GM21723 (cell line): ENCODE measurements around the gene TDRKH.
"Not testable (repeated sequence)": the region's sequence is repeated elsewhere in the genome, so short reads cannot be mapped to it uniquely, and the experiment has no call there.

Experiments used
- ATAC-seq: cut with Tn5 transposase; IDR thresholded peaks from one replicate; pipeline ENCODE4 v1.9.1; 2021; ENCODE audit warnings: mild to moderate bottlenecking, moderate library complexity; ENCODE audit not compliant: unreplicated experiment

The TDRKH gene

DNA sequence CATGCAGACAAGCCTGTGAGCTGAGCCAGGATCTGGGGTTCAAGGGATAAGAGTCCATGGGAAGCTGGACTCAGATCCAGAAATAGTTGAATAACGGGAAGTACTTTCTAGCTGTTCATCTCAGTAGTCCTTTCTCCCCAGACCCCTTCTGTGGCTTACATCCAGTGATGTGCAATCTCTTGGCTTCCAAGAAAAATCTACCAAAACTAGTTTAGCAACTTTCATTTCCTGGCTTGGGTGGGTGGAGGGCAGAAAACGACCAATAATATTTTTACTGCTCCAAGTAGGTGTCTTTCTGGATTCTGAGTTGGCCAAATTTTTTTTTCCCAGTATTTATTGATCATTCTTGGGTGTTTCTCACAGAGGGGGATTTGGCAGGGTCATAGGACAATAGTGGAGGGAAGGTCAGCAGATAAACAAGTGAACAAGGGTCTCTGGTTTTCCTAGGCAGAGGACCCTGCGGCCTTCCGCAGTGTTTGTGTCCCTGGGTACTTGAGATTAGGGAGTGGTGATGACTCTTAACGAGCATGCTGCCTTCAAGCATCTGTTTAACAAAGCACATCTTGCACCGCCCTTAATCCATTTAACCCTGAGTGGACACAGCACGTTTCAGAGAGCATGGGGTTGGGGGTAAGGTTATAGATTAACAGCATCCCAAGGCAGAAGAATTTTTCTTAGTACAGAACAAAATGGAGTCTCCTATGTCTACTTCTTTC lies 21.8 kb downstream of the TDRKH start:
- not testable (repeated sequence) for ATAC-seq

DNA sequence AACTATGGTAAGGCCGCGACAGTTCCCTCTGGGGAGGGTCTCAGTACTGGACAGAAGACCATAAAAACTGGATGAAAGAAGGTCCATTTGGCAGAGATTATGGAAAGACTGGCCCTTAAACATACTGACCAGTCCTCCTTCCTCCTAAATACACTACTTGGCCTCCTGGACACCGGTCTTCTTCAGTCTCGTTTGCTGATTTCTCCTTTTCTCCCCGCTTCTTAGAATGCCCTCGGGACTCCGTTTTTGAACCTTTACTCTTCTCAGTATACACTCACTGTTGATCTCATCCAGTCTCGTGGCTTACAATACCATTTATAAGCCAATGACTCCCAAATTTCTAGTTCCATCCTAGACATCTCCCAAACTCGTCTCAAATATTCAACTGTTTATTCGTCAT lies 26.3 kb downstream of the TDRKH start:
- no peak for ATAC-seq

DNA sequence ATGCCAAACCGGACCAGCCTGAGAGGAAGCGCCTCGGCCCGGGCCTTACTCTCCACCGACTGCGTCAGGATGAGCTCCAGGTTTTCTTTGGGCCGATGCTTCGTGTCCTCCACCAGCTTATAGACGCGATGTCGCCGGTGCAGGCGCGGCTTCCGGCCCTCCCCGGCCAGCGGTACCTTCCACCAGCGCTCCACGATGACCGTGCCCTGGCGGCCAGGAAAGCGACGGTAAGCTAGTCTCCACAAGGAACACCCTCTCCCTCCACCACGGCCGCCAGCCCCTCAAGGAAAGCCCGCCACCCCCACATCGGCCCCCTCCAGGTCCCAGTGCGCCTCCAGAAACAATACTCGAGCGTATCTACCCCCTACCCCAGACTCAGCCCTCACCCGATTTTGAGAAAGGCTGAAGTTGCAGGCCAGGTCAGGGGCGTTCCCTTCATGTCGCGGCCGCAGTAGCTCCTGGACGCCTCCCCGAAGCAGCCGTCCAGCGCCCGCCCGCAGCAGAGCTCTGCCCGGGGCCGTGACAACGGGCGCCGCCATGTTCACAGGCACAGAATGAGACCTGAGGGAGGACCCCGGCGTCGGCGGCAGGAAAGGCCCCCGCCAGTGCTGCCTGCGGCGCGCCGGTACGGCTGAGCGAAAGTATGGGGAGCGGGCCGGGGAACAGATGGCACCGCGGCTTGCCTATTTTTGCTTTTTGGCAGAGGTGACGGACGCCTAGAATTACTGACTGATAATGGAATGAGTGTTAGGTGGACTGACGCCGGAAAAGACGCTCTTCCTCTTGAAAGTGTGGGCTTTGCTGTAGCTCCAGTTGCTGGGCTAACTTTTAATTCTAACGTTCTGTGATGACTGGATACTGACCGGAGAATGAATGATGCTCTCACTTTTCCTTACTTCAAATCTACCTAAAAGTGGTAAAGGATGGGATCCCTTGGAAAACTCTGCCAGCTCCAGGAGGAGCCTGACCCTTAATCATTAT lies 27.1 kb downstream of the TDRKH start, which contains the start of gene MRPL9:
MRPL9 (minus strand) TSS at position 556 of the 981 bp plus-strand sequence; CDS start at position 539, 17 bp downstream.
- peak; percentile 87 for ATAC-seq

DNA sequence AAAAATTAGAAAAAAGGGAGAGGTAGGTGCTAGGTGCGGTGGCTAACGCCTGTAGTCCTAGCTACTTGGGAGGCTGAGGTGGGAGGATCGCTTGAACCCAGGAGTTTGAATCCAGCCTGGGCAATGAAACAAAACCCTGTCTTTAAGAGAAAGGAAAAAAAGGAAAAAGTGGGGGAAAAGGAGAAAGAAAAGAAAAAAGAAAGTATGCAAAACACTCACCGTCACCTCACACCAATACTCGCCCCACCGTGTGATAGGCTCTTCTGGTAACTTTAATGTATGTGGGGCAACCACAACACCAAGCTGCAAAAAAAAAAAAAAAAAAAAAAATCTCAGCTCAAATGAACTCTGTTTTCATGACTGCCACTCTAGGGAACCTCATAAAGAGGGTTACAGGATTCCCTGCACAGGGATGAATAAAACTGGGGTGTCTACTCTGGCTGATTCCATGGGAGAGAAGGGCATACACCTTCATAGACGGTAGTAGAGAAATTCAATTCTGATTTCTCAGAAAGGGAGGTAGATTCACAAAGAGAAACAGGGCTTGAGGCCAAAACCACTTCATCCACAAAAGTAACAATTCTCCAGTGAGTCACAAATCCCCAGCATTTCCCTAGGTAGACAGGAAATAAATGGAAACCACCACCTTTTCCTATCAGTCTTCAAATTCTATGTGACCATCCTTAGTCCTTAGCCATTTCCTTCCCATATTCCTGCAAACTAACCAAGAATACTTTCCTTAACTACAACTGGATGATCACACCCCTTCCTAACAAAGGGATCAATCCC lies 29.5 kb downstream of the TDRKH start:
- no peak for ATAC-seq

DNA sequence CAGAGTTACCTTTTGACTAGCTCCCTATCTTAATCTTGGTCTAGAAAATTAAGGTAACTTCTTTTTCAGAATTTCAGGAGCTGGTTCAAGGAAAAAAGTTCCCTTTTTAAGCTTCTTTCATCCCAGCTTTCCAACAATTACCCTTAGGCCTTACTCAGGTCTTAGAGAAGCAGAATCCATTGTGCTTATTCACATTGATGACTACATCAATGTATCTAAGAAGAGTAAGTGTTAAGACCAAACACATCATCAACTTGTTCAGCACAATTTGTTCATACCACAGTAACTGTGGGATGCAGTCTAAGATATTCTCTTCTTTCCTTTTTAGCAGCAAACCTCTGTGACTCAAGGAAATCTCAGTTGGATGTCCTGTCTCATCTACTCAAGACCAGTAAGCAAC lies 31.1 kb downstream of the TDRKH start:
- ATAC-seq: no peak

DNA sequence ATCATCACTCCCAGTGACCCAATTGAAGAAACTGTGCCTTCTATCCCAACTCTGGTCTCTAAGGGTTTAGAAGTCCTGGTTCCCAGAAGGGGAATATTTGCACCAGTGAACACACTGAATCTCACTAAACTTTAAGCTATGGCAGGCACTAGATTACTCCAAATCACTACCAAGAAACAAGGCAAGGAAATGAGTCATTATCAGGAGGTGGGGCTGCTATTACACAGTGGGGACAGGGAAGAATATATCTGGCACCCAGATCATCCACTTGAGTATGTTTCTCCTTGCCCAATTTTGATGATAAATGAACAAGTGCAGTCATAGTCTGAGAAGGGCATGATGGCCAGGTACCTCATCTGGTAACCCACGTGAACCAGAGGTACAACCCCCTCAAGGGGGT lies 34.0 kb downstream of the TDRKH start:
- no peak for ATAC-seq

DNA sequence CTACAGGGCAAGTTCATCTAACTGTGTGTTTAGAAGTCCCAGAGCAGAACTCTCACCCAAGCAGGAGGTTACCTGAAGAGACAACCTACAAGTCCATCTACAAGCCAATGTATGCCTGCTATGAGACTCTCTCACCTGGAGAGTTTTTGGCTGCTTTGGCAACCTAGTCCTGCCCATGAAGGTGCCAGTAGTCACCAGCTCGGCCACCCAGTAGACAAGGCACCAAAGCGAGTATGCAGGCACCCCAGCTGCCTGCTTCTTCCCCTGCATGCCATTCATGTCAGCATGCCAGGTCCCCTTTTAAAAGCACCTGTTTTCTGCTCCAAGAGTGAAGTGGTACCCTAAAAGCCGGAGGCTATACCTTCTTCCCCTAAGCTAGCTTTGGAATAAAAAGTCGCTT lies 48.8 kb downstream of the TDRKH start:
- no peak for ATAC-seq

DNA sequence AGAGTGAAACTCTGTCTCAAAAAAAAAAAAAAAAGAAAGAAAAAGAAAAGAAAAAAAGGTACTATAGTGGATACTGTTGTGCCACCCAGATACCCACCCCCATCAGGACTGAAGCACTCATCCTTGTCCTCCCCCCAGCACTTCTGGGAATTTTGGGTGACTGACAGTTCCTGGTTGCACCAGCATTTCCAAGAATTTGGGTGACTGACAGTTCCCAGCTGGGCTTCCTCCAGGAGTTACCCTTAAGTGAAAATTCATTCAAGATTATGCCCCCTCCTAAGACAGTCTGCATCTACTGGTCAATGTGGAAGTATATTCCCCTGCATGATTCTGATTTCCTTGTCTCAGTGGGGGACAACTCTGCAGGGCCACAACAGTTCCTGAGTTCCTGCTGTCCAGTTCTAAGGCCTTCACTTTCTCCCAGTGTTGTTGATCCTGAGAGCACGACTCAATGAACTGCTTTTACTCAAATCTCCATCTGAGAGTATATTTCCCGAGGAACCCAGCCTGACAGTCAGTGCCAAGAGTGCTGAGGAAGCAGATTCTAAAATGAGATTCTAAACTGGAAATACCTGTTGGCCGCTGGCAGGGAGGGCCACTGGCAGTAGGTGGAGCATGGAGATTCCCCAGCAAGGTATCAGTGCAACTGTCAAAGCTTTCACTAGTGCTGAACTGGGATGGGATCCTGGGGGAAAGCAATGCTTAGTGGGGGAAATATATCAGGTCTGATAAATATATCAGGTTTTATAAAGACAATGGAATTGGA lies 50.5 kb downstream of the TDRKH start:
- no peak for ATAC-seq

DNA sequence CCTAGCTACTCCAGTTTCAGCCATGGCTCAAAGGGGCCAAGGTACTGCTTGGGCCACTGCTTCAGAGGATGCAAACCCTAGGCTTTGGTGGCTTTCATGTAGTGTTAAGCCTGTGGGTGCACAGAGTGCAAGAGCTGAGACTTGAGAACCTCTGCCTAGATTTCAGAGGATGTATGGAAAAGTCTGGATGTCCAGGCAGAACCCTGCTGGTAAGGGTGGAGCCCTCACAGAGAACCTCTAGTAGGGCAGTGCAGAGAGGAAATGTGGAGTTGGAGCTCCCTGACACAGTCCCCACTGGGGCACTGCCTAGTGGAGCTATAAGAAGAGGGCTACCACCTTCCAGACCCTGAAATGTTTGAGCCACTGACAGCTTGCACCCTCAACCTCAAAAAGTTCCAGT lies 52.8 kb downstream of the TDRKH start:
- ATAC-seq: no peak

DNA sequence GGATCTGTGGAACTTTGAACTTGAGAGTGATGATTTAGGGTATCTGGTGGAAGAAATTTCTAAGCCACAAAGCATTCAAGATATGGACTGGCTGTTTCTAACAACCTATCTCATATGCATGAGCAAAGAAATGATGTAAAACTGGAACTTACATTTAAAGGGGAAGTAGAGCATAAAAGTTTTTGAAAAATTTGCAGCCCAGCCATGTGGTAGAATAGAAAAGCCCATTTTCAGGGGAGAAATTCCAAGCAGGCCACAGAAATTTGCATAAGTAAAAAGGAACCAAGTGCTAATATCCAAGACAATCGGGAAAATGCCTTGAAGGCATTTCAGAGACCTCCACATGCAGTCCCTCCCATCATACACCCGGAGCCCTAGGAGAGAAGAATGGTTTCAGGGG lies 53.3 kb downstream of the TDRKH start:
- ATAC-seq: no peak

DNA sequence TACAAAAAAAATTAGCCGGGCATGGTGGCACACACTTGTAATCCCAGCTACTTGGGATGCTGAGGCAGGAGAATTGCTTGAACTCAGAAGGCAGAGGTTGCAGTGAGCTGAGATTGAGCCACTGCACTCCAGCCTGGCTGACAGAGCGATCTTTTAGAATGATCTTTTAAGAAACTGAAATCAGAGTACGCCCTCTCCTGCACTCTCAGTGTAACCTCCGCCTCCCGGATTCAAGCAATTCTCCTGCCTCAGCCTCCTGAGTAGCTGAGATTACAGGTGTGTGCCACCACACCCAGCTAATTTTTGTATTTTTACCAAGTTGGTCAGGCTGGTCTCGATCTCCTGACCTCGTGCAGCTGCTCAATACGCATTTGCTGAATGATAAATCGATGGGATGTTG lies 56.3 kb downstream of the TDRKH start:
- not testable (repeated sequence) for ATAC-seq

DNA sequence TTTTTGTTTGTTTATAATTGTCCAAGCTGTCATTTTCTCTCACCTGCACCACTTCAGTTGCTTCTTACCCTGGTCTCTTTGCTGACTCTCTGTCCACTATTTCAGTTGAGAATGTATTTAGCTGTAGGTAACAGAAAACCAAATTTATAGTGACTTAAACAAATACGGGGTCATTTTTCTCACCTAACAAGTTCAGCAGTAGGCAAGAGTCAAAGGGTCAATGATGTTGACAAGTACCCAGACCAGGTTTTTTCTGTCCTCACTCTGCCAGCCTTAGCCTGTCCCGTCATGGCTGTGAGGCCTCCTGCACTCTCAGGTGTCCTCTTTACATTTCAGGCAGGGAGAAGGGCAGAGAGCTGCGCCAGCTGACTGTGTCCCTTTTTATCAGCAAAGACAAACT lies 57.2 kb downstream of the TDRKH start:
- no peak for ATAC-seq

DNA sequence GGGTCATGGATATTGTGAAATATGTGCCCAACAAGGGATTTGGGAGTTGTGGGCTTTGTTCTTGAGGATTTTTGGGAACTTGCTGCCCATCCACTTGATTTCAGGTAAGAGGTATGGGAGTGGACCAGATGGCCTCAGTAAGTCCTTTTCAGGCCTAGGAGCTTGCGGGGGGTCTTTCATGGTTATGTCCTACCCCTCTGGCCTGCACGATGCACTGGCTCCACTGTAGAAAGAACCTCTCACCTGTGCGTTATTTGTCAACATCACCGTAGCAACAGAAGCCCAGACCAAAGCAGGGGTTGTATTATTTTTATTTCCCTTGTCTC lies 60.4 kb downstream of the TDRKH start:
- ATAC-seq: no peak

DNA sequence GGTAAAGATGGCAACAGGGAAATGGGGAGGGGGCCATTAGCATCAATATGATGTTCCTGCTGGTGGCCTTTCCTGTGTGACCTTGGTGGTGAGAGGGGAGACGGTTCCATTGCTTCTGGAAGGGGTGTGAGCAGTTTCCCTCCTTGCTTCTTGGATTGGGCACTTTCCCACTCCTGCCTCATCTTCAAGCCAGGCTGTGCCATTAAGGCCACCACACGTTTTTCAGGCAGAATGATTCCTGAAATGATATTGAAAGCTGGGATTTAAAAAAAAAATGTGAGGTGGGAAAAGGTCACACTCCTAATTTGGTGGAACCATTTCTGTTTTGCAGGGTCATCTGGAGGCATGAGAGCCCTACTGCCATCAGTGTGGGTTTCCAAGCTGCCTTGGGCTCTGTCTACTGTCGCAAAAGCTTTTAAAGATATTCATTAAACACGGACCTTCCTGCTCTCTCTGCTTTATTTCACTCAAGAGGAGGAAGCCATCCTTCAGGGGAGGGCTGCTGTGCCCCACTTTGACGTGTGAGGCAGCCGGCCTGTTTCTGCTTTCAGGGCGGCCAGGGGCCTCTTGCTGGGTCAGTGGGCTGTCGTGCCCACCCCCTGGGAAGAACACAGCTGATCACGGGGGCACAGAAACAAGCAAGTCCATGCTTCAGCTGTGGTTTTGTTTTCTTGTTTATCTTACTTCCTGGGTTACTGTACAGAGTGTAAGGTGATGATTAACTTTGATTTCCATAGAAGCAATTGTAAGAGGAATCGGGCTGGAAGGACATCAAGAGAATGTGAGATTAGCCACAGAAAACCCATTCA lies 60.9 kb downstream of the TDRKH start:
- no peak for ATAC-seq

DNA sequence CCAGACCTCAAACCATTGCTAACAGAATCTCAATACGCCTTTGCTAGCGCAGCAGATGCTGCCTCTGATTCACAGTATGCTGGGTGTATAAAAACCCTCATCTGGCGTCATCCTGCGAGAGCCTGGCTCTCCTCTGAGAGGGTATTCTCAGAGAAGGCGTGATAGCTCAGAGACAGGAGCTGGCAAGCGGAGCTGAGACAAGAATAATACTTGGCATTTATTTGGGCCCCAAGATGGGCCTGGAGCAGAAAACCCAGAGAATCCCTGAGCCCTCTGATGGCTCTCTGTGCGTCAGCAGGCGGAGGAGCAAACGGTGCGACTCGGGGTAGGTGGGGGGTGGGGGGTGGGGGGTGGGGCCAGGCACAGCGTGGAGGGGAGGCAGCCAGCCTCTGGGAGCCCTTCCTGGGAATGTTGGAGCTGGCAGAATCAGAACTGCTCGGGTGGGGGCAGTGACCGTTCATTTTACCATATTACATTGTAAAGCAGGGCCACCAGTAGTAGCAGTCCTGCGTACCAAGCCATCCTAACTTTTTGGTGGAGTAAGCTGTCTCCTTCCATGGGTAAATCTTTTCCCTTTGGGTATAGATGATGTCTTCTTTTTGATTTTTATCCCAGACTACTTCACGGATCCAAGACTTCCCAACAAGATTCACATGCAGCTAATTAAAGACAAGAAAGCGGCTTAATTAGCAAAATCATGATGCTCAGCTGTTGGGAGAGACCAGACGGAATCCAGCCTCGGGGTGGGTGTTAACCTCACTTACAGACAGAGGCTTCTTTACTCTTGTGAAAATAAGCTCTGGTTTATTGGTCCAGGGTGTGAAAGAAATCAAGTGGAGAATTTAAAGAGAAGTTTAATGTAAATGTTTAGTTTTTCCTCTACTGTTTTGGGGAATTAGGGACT lies 61.9 kb downstream of the TDRKH start:
- ATAC-seq: no peak

DNA sequence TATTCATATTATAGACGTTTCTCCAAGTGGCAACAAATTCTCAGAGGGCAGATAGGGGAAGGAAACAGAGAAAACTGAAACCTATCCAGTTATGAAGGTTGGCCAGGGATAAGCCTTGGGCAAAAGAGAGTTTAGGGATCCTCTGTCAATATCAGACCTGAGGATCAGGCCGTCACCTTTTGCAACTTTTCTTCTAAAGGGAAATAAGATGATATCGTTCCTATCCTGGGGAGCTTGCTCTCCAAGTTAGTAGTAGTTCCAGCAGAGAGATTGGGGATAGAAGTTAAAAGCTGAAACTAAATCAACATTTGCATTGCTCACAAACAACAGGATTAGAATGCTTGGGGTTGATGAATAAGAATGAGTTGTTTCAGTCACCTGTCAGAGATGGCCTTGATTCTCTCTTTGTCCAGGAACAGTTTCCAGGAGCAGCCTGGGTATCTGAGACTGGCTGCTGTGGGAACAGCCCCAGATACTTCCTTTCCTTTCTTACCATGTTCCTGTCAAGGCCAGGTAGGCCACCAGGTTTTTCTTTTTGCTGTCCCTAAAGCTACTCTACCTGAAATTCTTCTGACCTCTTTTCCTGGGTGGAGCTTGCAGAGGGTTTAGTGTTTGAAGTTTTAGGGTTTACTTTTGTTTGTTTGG lies 66.5 kb downstream of the TDRKH start:
- ATAC-seq: no peak
